ENCODE results near the gene PRKCE. TPM values are rescaled to one million over a fixed set of nuclear protein-coding genes. Genes with fewer than 3 reads are reported as not detected.

The PRKCE gene
- total RNA-seq, 1 experiment from 2014 or later, result 1.3 TPM

DNA sequence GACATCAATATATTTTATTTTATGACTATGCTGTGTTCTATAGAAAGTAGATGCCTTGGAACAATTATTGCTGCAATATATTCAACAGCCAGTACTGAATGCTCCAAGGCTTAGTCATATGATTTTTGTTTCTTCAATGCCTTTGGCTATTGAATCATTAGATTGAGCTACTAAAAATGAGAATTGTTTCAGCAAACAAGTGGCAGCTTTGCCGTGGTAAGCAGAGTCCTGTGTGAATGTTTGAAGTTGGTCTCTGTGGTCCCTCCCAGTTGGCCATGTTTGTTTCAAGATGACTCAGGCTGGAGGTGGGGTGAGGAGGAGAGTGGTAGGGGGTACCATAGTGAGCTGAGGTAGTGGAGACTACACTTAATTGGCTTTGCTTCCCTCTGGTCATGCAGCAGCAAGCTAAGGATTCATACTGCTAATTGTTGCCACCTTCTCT is 447.2 kb downstream of the PRKCE start:
- peaks cover 6 to 7% of the 10 kb centered on the region in 2 experiments for H3K4me1 Mint-ChIP-seq
- Histone ChIP-seq H2BK12ac (ENCODE audit: insufficient read length, low read depth, low read length) (no peak overlapping the region), H2AFZ (ENCODE audit: low read length) (no peak overlapping the region), H3K79me2 (ENCODE audit: insufficient read depth, low read length) (no peaks in the 10 kb centered on the region), H4K5ac (ENCODE audit: insufficient read length, low read depth, low read length) (no peak overlapping the region), H2BK5ac (ENCODE audit: insufficient read length, low read length) (no peak overlapping the region), H4K91ac (ENCODE audit: insufficient read length, low read depth, low read length) (peak overlapping the region; percentile 22), H2BK120ac (ENCODE audit: low read depth, low read length, poor library complexity, severe bottlenecking) (no peak overlapping the region), H3T11ph (ENCODE audit: low read length) (no peak overlapping the region), H3K27me3 (ENCODE audit: insufficient read depth, low read length) (no peaks in the 10 kb centered on the region), H2AK5ac (ENCODE audit: insufficient read length, low read length) (no peak overlapping the region), H3K18ac (ENCODE audit: insufficient read length, low read depth, low read length) (no peak overlapping the region), H3K23me2 (ENCODE audit: insufficient read length, low read depth, low read length, poor library complexity, severe bottlenecking) (no peaks in the 10 kb centered on the region), H3K79me1 (ENCODE audit: insufficient read depth, low read depth, low read length, poor library complexity, severe bottlenecking) (no peaks in the 10 kb centered on the region), H3K9me3 (ENCODE audit: control insufficient read depth, low read depth, low read length) (no peaks in the 10 kb centered on the region), H3K4ac (ENCODE audit: low read depth, low read length) (no peak overlapping the region), H3K9ac (ENCODE audit: extremely low read depth, insufficient read length, low read length) (no peak overlapping the region), H3K14ac (ENCODE audit: insufficient read depth, low read length) (no peak overlapping the region), H4K20me1 (ENCODE audit: control insufficient read depth, insufficient read depth, insufficient read length) (no peaks in the 10 kb centered on the region), H3K23ac (ENCODE audit: insufficient read length, low read depth, low read length) (no peak overlapping the region), H3K4me1 (ENCODE audit: insufficient read depth, low read length) (no peaks in the 10 kb centered on the region), H2BK15ac (ENCODE audit: low read depth, low read length) (no peak overlapping the region), H2BK20ac (ENCODE audit: low read depth, low read length, poor library complexity, severe bottlenecking) (no peak overlapping the region), H4K8ac (replicated peaks; ENCODE audit: insufficient read length, low read depth, low read length) (no peak overlapping the region), H3K27ac (ENCODE audit: insufficient read length, low read depth, low read length) (no peak overlapping the region), H3K4me2 (ENCODE audit: insufficient read depth, insufficient read length, low read length) (no peak overlapping the region), H3K56ac (ENCODE audit: insufficient read length, low read depth, low read length) (no peak overlapping the region)
- peaks cover 1 to 8% (median 3%) of the 10 kb centered on the region in 3 experiments; a peak in 4 of 7 replicates for H3K36me3 Mint-ChIP-seq (ENCODE audit: insufficient read depth in 1 of 3, low read depth in 3 of 3)
- no peak overlapping the region for H3K4me3 Mint-ChIP-seq
- no CpG with 5 or more reads among the region's 1 CpG for WGBS (ENCODE audit: extremely low coverage, insufficient read length, low lambda C conversion rate)
- H3K9me3 Mint-ChIP-seq, result peaks cover 9 to 21% of the 10 kb centered on the region in 2 experiments; a peak in 4 of 5 replicates
- TF ChIP-seq, protein P1, sequence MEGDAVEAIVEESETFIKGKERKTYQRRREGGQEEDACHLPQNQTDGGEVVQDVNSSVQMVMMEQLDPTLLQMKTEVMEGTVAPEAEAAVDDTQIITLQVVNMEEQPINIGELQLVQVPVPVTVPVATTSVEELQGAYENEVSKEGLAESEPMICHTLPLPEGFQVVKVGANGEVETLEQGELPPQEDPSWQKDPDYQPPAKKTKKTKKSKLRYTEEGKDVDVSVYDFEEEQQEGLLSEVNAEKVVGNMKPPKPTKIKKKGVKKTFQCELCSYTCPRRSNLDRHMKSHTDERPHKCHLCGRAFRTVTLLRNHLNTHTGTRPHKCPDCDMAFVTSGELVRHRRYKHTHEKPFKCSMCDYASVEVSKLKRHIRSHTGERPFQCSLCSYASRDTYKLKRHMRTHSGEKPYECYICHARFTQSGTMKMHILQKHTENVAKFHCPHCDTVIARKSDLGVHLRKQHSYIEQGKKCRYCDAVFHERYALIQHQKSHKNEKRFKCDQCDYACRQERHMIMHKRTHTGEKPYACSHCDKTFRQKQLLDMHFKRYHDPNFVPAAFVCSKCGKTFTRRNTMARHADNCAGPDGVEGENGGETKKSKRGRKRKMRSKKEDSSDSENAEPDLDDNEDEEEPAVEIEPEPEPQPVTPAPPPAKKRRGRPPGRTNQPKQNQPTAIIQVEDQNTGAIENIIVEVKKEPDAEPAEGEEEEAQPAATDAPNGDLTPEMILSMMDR (conservative IDR thresholded peaks at IDR 0.05), result no peak
- no peaks in the 10 kb centered on the region; the same call in 1 of the 2 replicates for H3K27me3 Mint-ChIP-seq (ENCODE audit: low read depth)
- no peak overlapping the region; a peak in 1 of 7 replicates for H3K27ac Mint-ChIP-seq
- DNase-seq, result no peak
